A549 (cell line): Measurements from ENCODE around the gene NOS1.

Source experiments
- BHLHE40 ChIP-seq: IDR thresholded peaks from 2 replicates; pipeline ENCODE4 v1.6.1; 2012; ENCODE audit warnings: low read depth, low read length, inconsistent platforms
- CTCF ChIP-seq: fragments of >200 bp; sonication (Bioruptor Twin); formaldehyde crosslinking; IDR thresholded peaks from 3 replicates; pipeline ENCODE4 v1.5.1; 2016
- EHMT2 ChIP-seq: fragments of 200-600 bp; sonication (generic); IDR thresholded peaks from 2 replicates; pipeline ENCODE4 v1.6.1; 2016; ENCODE audit warnings: antibody characterized with exemption, low read depth, mild to moderate bottlenecking, moderate library complexity
- EP300 ChIP-seq, 2 experiments: fragments of >200 bp; sonication (Bioruptor Twin); formaldehyde crosslinking; IDR thresholded peaks; 2 replicates in 1 of 2; 3 replicates in 1 of 2; pipeline ENCODE4 v1.6.1; 2016 to 2017
- ESRRA ChIP-seq: fragments of 150-350 bp; IDR thresholded peaks from 2 replicates; pipeline ENCODE4 v1.6.1; 2014; ENCODE audit warnings: mild to moderate bottlenecking, low read length, borderline replicate concordance
- POLR2A ChIP-seq: IDR thresholded peaks from 2 replicates; pipeline ENCODE4 v1.6.1; 2012; ENCODE audit warnings: mild to moderate bottlenecking, low read length
- RNF2 ChIP-seq: fragments of 200-600 bp; sonication (generic); IDR thresholded peaks from 2 replicates; pipeline ENCODE4 v1.6.1; 2016; ENCODE audit warnings: low read depth, mild to moderate bottlenecking, antibody characterized with exemption, moderate library complexity, borderline replicate concordance
- TP53 ChIP-seq: fragments of 250-450 bp; sonication (Bioruptor Pico); IDR thresholded peaks from 2 replicates; pipeline ENCODE4 v1.5.0; 2021; ENCODE audit warnings: mild to moderate bottlenecking, moderate library complexity
- USF2 ChIP-seq: fragments of 450-650 bp; IDR thresholded peaks from 2 replicates; pipeline ENCODE4 v1.6.1; 2014; ENCODE audit warnings: antibody characterized with exemption

- TF ChIP-seq EP300 (IDR thresholded peaks at IDR 0.05) (no peak), USF2 (no peak), POLR2A (no peak), ESRRA (no peak), BHLHE40 (no peak), TP53 (CRISPR knock-in tag) (no peak), CTCF (no peak), EHMT2 (no peak), RNF2 (no peak)
Observed at GRCh38 chr12:117208206-117208605, 153.2 kb downstream of the NOS1 start.
